ENCODE data around the gene BTAF1.

DNA sequence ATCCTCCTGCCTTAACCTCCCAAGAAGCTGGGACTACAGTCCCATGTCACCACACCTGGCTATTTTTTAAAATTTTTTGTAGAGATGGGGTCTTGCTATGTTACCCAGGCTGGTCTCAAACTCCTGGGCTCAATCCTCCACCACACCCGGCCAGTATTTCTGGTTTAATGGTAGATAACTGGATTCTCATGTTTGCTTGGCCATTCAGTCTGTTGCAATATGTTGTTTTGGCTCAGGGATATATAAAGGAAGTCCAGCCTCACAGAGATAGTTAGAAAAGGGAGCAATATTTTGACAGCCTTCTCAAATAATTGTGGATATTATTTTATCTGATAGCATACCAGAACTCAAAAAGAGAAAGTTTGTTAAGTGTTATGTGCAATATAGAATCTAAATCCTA lies 82.4 kb downstream of the BTAF1 start:
- TF ChIP-seq, protein P1, sequence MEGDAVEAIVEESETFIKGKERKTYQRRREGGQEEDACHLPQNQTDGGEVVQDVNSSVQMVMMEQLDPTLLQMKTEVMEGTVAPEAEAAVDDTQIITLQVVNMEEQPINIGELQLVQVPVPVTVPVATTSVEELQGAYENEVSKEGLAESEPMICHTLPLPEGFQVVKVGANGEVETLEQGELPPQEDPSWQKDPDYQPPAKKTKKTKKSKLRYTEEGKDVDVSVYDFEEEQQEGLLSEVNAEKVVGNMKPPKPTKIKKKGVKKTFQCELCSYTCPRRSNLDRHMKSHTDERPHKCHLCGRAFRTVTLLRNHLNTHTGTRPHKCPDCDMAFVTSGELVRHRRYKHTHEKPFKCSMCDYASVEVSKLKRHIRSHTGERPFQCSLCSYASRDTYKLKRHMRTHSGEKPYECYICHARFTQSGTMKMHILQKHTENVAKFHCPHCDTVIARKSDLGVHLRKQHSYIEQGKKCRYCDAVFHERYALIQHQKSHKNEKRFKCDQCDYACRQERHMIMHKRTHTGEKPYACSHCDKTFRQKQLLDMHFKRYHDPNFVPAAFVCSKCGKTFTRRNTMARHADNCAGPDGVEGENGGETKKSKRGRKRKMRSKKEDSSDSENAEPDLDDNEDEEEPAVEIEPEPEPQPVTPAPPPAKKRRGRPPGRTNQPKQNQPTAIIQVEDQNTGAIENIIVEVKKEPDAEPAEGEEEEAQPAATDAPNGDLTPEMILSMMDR (IDR thresholded peaks at IDR 0.05; ENCODE audit: insufficient read depth, low read length), result no peak
- TF ChIP-seq SPI1 (IDR thresholded peaks at IDR 0.05; ENCODE audit: borderline replicate concordance, low read depth), result no peak

Measured in HL-60 (cell line).